ENCODE results near the gene PPIE. TPM values are rescaled to one million over a fixed set of nuclear protein-coding genes. Genes with fewer than 3 reads are reported as not detected.

Gene PPIE
- total RNA-seq, 1 experiment from 2014 or later, result 36.3 TPM

DNA sequence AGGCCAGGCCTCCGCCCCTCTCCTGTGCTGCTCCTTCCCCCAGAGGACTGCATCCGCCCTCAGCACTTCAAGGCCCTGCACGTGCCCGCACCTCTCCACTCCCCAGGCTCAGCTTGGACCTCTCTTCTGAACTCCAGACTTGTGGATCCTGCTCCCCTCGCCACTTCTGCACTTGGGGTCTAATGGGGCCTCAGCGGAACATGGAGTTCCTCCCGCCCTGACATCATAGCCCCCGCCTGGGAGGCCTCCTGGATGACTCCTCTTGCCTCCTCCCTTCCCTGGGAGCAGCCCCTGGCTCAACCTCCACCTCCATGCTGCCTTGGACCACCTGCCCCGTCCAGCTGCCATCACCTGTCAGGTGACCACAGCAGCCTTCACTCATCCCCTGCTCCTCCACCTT lies 22.3 kb downstream of the PPIE start:
- TF ChIP-seq, protein P1, sequence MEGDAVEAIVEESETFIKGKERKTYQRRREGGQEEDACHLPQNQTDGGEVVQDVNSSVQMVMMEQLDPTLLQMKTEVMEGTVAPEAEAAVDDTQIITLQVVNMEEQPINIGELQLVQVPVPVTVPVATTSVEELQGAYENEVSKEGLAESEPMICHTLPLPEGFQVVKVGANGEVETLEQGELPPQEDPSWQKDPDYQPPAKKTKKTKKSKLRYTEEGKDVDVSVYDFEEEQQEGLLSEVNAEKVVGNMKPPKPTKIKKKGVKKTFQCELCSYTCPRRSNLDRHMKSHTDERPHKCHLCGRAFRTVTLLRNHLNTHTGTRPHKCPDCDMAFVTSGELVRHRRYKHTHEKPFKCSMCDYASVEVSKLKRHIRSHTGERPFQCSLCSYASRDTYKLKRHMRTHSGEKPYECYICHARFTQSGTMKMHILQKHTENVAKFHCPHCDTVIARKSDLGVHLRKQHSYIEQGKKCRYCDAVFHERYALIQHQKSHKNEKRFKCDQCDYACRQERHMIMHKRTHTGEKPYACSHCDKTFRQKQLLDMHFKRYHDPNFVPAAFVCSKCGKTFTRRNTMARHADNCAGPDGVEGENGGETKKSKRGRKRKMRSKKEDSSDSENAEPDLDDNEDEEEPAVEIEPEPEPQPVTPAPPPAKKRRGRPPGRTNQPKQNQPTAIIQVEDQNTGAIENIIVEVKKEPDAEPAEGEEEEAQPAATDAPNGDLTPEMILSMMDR (conservative IDR thresholded peaks at IDR 0.05), result no peak
- Histone ChIP-seq H3K79me2 (ENCODE audit: insufficient read depth, low read length) (no peaks in the 10 kb centered on the region), H3K4me1 (ENCODE audit: insufficient read depth, low read length) (no peaks in the 10 kb centered on the region), H4K91ac (ENCODE audit: insufficient read length, low read depth, low read length) (no peak overlapping the region), H3K27ac (ENCODE audit: insufficient read length, low read depth, low read length) (no peak overlapping the region), H2BK120ac (ENCODE audit: low read depth, low read length, poor library complexity, severe bottlenecking) (no peak overlapping the region), H3K4me2 (ENCODE audit: insufficient read depth, insufficient read length, low read length) (no peak overlapping the region), H3K56ac (ENCODE audit: insufficient read length, low read depth, low read length) (no peak overlapping the region), H3K79me1 (ENCODE audit: insufficient read depth, low read depth, low read length, poor library complexity, severe bottlenecking) (no peaks in the 10 kb centered on the region), H3K9me3 (ENCODE audit: control insufficient read depth, low read depth, low read length) (peaks cover 5% of the 10 kb centered on the region), H3T11ph (ENCODE audit: low read length) (no peak overlapping the region), H3K14ac (ENCODE audit: insufficient read depth, low read length) (no peak overlapping the region), H3K23me2 (ENCODE audit: insufficient read length, low read depth, low read length, poor library complexity, severe bottlenecking) (no peaks in the 10 kb centered on the region), H3K27me3 (ENCODE audit: insufficient read depth, low read length) (no peaks in the 10 kb centered on the region), H3K9ac (ENCODE audit: extremely low read depth, insufficient read length, low read length) (no peak overlapping the region), H2BK20ac (ENCODE audit: low read depth, low read length, poor library complexity, severe bottlenecking) (no peak overlapping the region), H2AK5ac (ENCODE audit: insufficient read length, low read length) (no peak overlapping the region), H2BK15ac (ENCODE audit: low read depth, low read length) (no peak overlapping the region), H2AFZ (ENCODE audit: low read length) (no peak overlapping the region), H2BK5ac (ENCODE audit: insufficient read length, low read length) (no peak overlapping the region), H3K4ac (ENCODE audit: low read depth, low read length) (no peak overlapping the region), H2BK12ac (ENCODE audit: insufficient read length, low read depth, low read length) (no peak overlapping the region), H4K20me1 (ENCODE audit: control insufficient read depth, insufficient read depth, insufficient read length) (no peaks in the 10 kb centered on the region), H4K5ac (ENCODE audit: insufficient read length, low read depth, low read length) (no peak overlapping the region), H4K8ac (replicated peaks; ENCODE audit: insufficient read length, low read depth, low read length) (no peak overlapping the region), H3K18ac (ENCODE audit: insufficient read length, low read depth, low read length) (no peak overlapping the region), H3K23ac (ENCODE audit: insufficient read length, low read depth, low read length) (no peak overlapping the region)
- WGBS (ENCODE audit: extremely low coverage, insufficient read length, low lambda C conversion rate), result no CpG with 5 or more reads among the region's 9 CpGs
- Mint-ChIP-seq H3K4me3 (no peak overlapping the region), H3K36me3 (ENCODE audit: insufficient read depth in 1 of 3, low read depth in 3 of 3) (peaks cover 12 to 38% (median 20%) of the 10 kb centered on the region in 3 experiments), H3K27me3 (ENCODE audit: low read depth) (peaks cover 5% of the 10 kb centered on the region), H3K27ac (no peak overlapping the region), H3K9me3 (peaks cover 7 to 8% of the 10 kb centered on the region in 2 experiments; a peak in 4 of 5 replicates), H3K4me1 (no peaks in the 10 kb centered on the region)
- DNase-seq, result no peak
